GM19043 (cell line): Measurements from ENCODE around the gene MDM1.

Source experiments
- ATAC-seq: cut with Tn5 transposase; IDR thresholded peaks from one replicate; pipeline ENCODE4 v1.9.1; 2021; ENCODE audit warnings: low read depth; ENCODE audit not compliant: unreplicated experiment

The MDM1 gene

DNA sequence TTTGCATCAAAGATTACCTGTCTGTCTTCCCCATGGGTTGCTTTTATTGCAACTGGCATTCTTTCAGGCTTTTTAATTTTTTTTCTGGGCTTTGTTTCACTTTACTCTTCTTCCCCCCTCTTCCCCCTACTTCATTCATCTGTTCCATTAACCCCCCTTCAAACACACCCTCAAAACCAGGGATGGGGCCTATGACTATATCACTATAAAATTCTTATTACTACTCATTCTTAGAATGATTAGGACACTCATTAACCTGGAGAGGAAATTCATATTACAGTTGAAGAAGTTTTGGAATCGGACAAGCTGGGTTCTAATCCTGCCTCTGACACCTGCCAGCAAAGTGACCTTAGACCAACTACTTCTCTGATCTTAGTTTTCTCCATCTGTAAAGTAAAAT lies 24.8 kb upstream of the MDM1 start:
- ATAC-seq: no peak

DNA sequence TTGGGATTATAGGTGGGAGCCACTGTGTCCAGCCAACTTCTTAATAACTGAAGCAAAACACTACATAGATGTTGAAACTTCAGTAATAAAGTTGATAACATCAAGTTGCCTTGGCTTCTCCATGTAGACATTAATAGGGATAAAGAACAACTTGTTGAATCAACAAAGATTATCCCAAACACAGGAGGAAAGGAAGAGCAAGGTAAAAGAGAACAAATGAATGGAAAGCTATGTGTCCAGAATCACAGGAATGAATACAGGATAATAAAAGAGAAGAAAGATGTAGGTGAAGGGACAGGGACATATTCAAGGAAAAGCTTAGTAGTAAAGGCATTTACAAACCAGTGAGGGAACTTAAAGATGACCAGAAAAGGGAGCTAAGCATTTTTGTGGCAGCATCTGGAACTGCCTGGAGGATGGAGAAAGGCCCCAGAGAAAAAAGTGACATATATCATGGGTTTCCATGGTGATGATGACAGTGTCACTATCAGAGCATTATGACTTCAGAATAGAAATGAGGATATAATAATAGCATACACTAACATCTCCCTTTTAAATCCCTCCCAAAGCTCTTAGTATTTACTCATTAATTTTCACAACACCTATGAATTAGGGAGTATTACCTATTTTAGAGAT lies 24.0 kb upstream of the MDM1 start:
- ATAC-seq: no peak

DNA sequence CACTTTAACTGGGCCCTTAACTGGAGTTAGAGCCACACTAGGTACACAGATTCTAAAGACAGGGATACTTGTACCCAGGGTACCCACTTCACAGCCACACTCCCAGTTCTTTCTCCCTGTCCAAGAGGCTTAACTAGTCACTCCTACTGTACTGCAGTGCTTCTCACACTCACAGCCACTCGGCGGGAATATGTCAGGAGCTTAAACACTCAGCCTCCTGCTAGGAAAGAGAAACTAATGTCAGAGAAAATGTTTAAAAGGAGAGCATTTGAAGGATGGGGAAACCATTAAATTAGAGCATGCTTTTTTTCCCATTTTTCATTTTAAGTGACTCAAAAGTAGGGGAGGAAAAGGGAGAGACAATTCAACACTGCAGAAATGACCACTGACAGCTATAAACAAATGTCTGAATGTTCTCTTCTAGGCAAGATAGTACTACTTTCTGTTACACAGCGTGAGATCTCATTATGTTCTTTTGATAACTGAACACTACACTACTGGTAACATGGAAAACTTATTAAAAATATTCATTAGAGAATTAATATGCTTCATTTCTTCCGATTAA lies 22.9 kb upstream of the MDM1 start:
- ATAC-seq: no peak

DNA sequence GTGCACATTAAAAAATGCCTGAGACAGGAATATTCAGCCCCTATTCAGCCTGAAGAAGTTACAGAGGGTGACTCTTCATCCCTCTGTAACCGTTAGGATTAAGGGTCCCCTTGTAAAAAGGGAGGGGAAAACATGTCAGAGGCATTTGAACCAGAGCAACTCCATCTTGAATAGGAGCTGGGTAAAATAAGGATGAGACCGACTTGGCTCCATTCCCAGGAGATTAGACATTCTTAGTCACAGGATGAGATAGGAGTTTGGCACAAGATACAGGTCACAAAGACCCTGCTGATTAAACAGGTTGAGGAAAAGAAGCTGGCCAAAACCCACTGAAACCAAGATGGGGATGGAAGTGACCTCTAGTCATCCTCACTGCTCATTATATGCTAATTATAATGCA lies 19.9 kb upstream of the MDM1 start:
- ATAC-seq: no peak

DNA sequence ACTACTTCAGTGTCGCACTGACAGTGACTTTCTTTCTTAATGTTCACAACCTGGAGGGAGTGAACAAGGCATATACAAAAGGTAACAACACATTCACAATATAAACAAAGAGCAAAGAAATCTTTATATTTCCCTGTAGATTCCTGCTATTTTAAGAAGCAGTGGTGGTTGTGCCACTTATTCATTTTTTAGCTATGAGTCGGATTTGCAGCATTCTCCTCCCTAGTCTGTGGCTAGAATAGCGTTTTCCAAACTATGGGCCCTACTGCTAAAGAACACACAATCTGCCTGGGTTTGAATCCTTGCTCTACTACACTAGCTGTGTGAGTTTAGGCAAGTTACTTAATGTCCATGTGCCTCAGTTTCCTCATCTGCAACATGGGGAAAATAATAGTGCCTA lies 18.6 kb upstream of the MDM1 start:
- no peak for ATAC-seq

DNA sequence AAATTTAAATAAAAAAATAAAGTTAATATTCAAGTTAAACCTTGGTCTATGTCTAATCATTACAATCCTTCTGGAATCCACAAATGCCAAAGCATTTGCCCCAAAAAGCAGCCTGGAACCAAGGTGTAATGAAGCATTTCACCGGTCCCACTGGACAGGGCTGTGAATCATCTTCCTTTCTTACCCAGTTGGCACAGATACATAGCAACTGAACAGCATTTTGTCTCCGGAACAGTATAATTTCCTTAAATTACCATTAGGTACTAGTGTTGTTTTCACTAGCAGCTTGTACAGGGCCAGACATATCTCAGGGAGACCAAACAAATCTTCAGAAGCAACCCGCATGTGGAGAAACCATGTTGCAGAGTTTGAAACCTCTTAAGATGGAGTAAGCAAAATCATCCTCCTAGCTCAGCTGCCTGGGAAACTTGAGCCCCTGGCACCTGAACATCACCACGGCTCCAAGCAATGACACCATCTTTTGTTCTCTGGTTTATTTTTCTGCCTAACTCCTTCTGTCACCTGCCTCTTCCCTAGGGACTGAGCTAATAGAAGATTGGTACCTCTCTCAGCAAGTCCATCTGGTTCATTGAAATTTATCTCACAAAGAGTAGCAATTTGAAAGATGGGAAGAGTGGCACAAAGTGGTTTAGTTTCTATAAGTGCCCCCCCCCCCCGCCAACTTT lies 17.9 kb upstream of the MDM1 start:
- ATAC-seq: no peak

DNA sequence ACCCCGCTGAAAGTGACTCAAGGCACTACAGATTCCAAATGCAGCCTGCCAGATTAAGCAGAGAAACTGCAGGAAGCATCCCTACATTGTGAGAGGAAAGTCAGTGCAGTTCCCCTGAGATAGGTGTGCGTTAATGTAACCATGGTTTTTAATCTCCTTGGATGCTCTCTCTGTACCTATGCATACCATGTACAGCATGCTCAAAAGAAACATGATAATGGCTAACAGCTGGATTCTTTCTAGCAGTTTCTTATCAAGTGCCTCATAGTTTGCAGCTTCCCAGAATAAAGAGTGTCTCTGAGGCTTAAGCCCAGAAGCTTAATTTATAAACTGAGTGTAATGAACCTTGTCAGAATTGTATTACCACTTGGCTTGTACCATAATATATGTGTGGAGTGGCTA lies 17.1 kb upstream of the MDM1 start:
- no peak for ATAC-seq

DNA sequence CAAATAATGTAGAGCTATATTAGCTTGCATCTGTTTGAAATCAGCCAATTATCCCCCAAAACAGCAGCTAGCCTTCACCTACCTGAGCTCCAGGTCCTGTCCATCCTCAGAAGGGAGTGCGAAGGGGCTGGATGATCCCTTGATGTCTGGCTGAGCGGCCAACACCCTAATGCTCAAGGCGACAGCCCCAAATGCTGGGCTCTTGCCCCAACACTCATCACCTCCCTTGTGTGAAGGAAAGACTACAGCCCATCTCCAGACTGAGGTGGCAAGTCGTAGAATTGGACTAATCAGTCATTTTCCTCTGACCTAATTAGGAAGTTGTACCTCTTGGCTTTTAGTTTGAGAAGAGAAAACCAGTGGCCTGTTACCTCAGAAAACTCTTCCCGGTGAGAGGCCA lies 16.3 kb upstream of the MDM1 start:
- ATAC-seq: no peak

DNA sequence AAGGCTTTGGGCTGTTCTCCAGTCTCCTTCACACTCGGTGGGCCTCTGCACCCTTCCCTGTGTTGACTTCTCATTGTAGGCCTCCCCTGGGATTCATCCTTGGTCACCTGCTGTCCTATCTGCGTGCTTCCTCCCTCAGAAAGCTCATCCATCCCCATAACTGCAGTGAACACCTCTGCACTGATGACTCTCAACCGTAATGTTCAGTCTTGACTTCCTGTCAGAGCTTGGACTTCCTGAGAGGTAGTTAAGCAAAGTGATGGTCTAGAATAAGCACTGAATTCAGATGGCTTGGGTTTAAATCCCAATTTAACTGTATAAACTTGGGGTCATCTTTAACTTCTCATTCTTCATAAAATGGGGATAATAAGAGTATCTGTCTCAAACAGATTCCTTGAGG lies 13.6 kb upstream of the MDM1 start:
- no peak for ATAC-seq

DNA sequence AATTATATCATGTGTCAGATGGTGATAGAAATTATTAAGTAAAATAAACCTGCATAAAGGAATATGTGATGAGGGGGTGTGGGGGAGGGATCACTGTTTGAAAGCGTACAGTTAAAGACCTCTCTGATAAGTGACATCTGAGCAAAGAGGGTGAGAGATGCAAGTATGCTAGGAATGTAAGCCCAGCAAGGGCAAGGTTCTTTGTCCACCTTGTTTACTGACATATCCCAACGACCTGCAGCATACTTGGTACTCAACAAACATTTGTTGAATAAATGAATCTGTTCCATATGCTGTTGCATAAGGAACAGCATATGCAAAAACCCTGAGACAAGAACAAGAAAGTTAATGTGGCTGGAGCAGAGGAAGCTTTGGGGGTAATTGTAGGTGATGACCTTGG lies 12.0 kb upstream of the MDM1 start:
- no peak for ATAC-seq

DNA sequence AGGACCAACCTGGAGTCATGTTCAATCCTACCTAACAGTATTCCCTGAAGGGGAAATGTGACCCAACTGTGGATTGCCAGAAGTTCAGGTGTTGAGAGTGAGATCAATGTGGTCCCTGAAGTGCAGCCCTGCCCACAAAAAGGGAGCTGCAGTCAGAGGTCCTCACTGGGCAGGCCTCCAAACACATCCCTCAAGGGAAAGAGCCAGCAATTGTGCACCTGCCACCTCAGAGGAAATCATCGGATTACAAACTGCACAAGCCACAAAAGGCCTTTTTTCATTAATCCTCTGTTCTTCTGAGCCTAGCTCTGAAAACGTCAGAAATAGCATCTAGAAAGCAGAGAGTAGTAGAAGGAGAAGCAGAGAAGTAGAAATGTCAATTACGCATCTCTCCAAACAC lies 10.8 kb upstream of the MDM1 start:
- ATAC-seq: no peak

DNA sequence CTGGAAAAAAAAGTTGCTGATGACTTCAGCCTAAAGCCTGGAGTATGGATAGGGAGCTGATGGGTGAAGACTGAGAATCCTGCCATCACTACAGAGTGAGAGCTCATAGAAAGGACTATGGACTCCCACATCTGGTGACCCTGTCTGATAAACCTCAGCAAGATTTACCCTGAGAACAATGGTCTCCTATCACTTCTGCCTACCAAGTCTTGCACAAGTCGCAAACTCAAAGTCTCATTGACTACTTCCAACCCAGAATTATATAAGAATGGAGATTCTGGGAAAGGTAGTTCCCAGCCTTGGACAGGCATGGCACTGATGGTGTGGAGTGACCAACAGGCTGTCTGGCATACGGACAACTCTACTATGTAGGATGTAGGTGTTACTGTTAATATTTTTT lies 9.7 kb upstream of the MDM1 start:
- ATAC-seq: no peak

DNA sequence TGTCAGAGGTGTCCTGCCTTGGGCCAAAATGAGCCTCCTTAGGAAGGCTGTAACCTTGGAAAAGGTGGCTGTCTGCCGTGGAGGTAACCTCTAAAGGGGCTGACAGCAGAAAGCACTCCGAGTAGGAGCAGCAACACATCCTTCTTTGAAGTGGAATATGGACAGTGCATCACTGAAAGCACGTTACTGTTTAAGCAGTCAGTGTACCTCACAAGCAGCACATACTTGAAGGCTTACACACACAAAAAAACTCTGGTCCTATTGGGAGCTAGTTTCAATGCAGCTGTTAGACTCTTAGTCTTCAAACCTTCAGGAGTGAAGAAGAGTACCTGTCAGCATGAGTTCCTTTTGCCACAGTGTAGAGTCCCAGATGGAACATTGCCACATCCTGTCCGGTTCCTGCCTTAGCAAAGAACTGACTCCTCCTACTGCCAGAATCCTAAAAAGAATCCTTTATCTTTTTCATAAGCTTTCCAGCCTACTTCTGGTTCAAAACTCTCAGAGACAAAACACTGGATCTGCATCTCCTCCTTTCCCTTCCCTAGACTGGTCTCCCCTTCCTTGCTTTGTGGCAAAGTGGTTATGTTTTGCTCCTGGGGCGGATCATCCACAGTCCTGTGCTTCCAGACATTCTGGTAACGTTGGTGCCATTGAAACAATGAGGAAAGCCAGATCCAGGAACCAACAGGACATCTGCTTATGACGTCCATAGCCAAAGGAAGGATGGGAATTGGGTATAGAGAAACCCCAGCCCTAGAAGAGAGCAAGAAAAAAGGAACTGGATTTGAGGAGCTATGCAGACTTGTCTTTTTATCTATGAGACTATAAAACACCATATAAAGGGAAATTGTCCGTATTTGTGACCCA lies 8.5 kb upstream of the MDM1 start:
- no peak for ATAC-seq

DNA sequence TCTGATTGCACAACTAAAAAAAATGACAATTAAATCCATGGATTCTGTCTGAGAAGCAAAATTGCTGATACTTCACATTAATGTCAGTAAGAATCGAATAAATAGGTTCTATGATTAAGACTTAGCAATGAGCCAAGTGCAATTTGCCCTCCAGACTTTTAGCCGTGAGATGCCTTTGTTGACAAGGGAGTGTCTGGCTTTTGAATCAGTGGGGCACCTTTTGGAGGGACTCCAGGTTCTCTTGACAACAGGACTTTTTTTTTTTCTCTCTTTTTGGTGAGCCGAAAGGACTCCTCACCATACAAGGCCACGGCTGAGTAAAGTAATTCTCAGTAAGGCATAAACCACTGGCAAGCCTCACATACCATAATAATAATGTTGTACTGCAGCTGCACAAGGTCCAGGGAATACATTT lies 4.7 kb upstream of the MDM1 start:
- ATAC-seq: no peak

DNA sequence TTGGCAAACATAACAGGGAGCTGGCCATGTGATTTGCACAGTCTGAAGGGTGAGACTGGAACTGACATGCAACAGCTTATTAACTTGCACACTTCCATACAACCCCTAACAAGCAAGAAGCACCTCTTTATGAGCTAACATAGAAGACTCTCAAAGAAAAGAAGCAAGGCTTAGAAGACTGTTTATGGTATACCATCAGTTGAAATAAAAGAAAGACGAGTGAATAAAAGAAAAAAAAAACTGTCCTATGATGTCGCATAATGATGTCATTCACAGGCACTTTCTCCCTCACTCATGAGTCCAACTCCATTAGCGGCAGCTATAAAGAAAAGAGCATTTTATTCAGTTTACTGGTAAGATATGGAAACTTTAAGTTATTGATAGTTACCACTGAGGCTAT lies 3.3 kb upstream of the MDM1 start:
- no peak for ATAC-seq

DNA sequence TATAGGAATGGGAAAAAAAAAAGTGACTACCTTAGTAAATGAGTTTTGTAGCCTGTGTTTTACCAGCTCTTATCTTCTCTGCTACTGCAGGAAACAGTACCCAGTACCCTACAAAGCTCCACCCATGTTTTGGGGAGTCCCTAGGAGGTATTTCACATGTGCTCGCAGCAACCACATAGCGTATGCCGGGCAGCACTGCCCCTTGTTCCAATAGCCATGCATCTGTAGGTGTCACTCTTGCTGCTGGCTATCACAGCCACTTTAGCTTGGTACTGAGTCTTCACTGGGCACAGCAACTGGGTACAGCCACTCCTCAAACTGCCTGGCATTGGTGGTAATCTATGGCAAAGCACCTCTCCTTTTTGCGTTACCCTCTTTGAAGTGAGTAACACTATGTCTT lies 2.0 kb upstream of the MDM1 start:
- ATAC-seq: no peak

DNA sequence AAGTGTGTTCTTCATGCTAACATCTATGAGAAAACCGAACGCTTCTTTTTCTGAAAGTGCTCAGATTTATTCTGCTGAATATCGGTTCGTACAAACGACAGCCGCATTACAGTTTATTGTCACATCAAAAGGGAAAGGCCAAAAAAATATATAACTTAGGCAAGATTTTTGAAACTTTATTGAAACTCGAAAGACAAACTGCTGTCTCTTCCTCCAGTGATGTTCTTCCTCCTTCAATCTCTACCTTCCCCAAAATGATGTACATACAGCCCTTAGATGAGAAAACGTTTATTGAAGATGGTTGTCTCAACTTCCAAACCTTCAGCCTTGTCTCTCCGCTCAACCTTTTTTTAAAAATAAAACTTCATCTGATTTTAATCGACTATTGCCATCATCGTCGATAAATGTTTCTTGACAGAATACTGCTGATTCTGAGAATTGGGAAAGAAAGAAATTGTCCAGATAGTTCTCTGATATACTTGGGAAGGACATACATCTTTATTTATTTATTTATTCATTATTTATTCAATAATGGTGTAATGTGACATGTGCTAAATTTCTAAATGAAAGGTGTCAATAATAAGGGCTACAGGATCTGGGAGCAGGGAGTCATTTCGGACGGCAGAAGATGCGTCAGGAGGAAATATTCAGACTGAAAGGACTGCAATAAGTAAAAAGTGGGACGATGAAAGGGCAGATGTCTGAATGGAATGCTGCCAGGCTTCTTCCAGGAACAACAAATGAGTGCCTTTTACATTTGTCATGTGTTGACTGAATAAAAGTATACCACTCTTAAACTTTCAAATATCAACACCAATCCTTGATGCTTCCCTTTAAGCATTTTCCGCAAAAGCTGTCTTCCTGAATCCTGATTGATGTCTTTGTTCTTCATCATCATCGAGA lies 817 bp upstream of the MDM1 start:
- no peak for ATAC-seq

DNA sequence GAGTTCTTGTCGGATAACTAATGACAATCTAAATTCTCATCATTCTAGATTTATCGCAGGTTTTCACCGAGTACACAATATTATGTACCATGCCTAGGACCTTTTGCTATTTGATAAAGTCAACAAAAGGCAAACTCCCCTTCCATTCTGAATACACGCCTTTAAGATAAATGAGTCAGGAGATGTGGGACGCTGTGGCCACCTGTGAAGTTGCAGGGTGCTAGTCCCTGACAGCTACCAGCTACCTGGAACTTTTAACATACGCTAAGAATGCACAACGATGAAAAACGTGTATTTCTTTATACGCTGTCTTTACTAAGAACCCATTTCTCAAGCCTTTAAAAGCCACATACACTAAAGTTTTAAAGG lies 678 bp downstream of the MDM1 start:
- ATAC-seq: no peak

DNA sequence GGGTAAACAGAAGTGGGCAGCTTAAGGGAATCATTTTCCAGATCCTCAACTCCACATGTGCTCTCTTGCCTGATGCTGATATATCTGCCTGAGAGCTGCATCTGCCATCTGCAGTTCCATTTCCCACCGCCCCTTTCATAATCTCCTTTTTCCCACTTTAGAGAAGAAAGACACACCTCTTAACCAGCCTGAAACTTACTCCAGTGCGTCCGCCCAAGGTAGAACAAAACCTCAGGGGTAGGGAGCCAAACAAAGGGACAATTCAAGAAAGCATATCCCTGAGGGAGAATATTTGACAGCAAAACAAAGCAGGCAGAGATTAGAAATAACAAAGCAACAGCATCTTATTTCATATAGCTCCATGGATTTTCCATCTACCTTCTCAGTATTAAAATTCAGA lies 4.3 kb downstream of the MDM1 start:
- no peak for ATAC-seq

DNA sequence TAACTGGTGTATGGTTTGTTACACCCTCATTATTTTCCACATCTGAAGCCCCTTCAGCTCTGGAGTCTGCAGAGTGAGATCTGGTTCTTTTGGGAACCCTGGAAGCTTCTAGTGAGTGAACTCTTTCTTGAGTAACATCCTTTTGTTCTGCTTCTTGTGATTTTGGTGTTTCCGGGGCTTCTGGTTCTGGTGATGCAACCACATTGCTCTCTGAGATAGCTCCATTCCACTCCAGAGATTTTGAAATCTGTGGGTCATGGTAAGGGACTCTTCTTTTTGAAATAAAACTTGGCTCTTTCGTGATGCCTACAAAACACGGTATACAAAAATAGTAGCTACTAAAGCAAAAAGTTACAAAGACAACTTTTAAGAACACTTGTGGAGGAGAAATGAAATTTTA lies 5.4 kb downstream of the MDM1 start:
- no peak for ATAC-seq

DNA sequence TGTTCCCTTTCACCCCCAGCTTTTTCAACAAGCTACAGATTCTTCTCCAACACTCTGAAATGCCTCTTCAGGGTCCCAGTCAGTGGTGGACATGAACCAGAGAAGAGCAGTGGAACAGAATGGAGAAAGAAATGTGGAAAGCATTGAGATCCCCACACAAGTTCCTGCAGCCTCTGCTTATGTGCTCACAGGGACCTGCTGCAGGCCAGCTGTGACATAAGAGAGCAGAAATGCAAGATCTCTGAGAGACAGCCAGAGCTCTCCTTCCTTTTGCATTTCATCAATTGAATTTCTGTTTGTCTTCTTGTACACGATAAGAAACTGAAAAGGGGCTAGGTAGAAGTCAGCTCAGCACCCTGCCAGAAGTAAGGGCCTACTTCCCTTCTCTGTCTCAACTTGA lies 6.2 kb downstream of the MDM1 start:
- no peak for ATAC-seq
